Measurements from ENCODE around the gene NWD2.

- TF ChIP-seq GATA3 (IDR thresholded peaks at IDR 0.05; ENCODE audit: low read depth, low read length) (no peak), GATA2 (IDR thresholded peaks at IDR 0.05; ENCODE audit: low read depth, low read length) (no peak)
Observed at GRCh38 chr4:37245391-37245954, 930 bp downstream of the NWD2 start.

Data from SH-SY5Y (cell line).